Right lobe of liver (tissue), 4 donors: ENCODE results near the gene C1QTNF6.

Source experiments
- CTCF ChIP-seq, 4 donors: fragments of 200-600 bp in 3 of 4; fragments of 450-650 bp in 1 of 4; IDR thresholded peaks; one replicate each; pipeline versions ENCODE4 v1.5.1 to v1.8.0; 2016 to 2022; ENCODE audit warnings: antibody characterized with exemption in 4 of 4, mild to moderate bottlenecking in 2 of 4
- POLR2A ChIP-seq: fragments of 450-650 bp; IDR thresholded peaks from one replicate; pipeline ENCODE4 v1.6.1; 2017; ENCODE audit warnings: antibody characterized with exemption, mild to moderate bottlenecking
- donor health status: DM: no; HTN: no; CAD: no.
- donor health status: DM: no; HTN: no; CAD: no.
- donor health status: DM: no; HTN: yes; CAD: no.

- no peak for TF ChIP-seq CTCF (IDR thresholded peaks at IDR 0.05)
- no peak for TF ChIP-seq POLR2A
Measured at GRCh38 chr22:37161443-37161842, 26.6 kb downstream of the C1QTNF6 start.
